PC-9 (cell line): ENCODE measurements around the gene PRR30. TPM values are rescaled to one million over a fixed set of nuclear protein-coding genes. Genes with fewer than 3 reads are reported as not detected.
A peak's percentile ranks its signal among the peaks of the same experiment; 100 is the strongest.

ENCODE experiments used
- BruUV-seq: library from RNA; stranded (reverse); fragments of 400-500 nt; replicated peaks from 2 replicates; lab custom pipeline; 2021; lab: Mats Ljungman, UMichigan
- CTCF ChIA-PET: fragments of 300-600 bp; sonication (Branson Sonifier 250); formaldehyde crosslinking; loops from one replicate; lab custom pipeline; 2022; ENCODE audit warnings: antibody characterized with exemption; lab: Charles Lee
- POLR2A ChIA-PET: fragments of 300-600 bp; sonication (Branson Sonifier 250); formaldehyde crosslinking; loops from one replicate; lab custom pipeline; 2022; ENCODE audit warnings: antibody characterized with exemption; ENCODE audit not compliant: unreplicated experiment; lab: Charles Lee
- DNase-seq, 2 experiments: peaks; one replicate each; pipeline versions ENCODE4 v3.0.0 to v3.0.0-alpha.2; 2015 to 2022; ENCODE audit warnings: mixed read lengths in 1 of 2
- H2AFZ ChIP-seq: fragments of 200-600 bp; sonication (generic); 2 replicates; pipeline ENCODE4 v1.8.1; 2017; ENCODE audit warnings: antibody characterized with exemption
- H3F3A ChIP-seq: fragments of 200-600 bp; sonication (generic); 2 replicates; pipeline ENCODE4 v1.8.1; 2017; ENCODE audit warnings: antibody characterized with exemption, mild to moderate bottlenecking, low read depth; ENCODE audit not compliant: insufficient read depth
- H3K27ac ChIP-seq: fragments of 200-600 bp; sonication (generic); 2 replicates; pipeline ENCODE4 v1.6.1; 2016; ENCODE audit warnings: mixed run types
- H3K27me3 ChIP-seq: fragments of 200-600 bp; sonication (generic); 2 replicates; pipeline ENCODE4 v1.6.1; 2016; ENCODE audit warnings: low read depth, mixed run types; ENCODE audit not compliant: insufficient read depth
- H3K36me3 ChIP-seq: fragments of 200-600 bp; sonication (generic); 2 replicates; pipeline ENCODE4 v1.6.1; 2016; ENCODE audit warnings: low read depth, mixed run types
- H3K4me1 ChIP-seq: fragments of 200-600 bp; sonication (generic); replicated peaks from 2 replicates; pipeline ENCODE4 v1.6.1; 2016; ENCODE audit warnings: mixed run types; ENCODE audit not compliant: insufficient read depth
- H3K4me2 ChIP-seq: fragments of 200-600 bp; sonication (generic); 2 replicates; pipeline ENCODE4 v1.6.1; 2017; ENCODE audit warnings: mixed run types
- H3K4me3 ChIP-seq: fragments of 200-600 bp; sonication (generic); 2 replicates; pipeline ENCODE4 v1.6.1; 2016; ENCODE audit warnings: mixed run types
- H3K79me2 ChIP-seq: fragments of 200-600 bp; sonication (generic); 2 replicates; pipeline ENCODE4 v1.6.1; 2017; ENCODE audit warnings: low read depth, mixed run types
- H3K9me2 ChIP-seq: fragments of 200-600 bp; sonication (generic); 2 replicates; pipeline ENCODE4 v1.8.1; 2017; ENCODE audit warnings: mild to moderate bottlenecking; ENCODE audit not compliant: insufficient read depth
- H3K9me3 ChIP-seq: fragments of 200-600 bp; sonication (generic); 2 replicates; pipeline ENCODE4 v1.8.1; 2016; ENCODE audit warnings: low read depth; ENCODE audit not compliant: insufficient read depth
- H4K20me1 ChIP-seq: fragments of 200-600 bp; sonication (generic); 2 replicates; pipeline ENCODE4 v1.8.1; 2017; ENCODE audit not compliant: insufficient read depth
- CTCF ChIP-seq: fragments of 200-600 bp; sonication (generic); conservative IDR thresholded peaks from 2 replicates; pipeline ENCODE4 v1.6.1; 2017; ENCODE audit warnings: mixed run types, antibody characterized with exemption, mild to moderate bottlenecking, moderate library complexity
- EZH2 ChIP-seq: fragments of 200-600 bp; sonication (generic); IDR thresholded peaks from 2 replicates; pipeline ENCODE4 v1.8.0; 2017; ENCODE audit warnings: antibody characterized with exemption, low read depth
- intact Hi-C: fragments of 100-400 bp; cut with micrococcal nuclease; formaldehyde crosslinking; loops from one replicate; pipeline ENCODE4 v1.10.0; 2022; ENCODE audit not compliant: unreplicated experiment
- total RNA-seq: library from RNA; stranded (reverse); gene quantifications from 2 replicates; pipeline ENCODE4 v1.2.3, GENCODE V29; 2021

PRR30 gene
- total RNA-seq, 1 experiment from 2014 or later: not detected

GRCh38 chr2:27097341-27097740 is 41.9 kb downstream of the PRR30 start:
- CTCF ChIA-PET: interaction anchor here (0.6 to 0.9 kb wide), 2 partner anchors 10 to 179 kb away, joined by 3 to 27 read pairs; partner anchors contain the start of gene KHK
- Histone ChIP-seq H3K9me2 (no peaks in the 10 kb centered on the region), H3K27me3 (no peaks in the 10 kb centered on the region), H3K4me2 (no peak overlapping the region), H2AFZ (no peak overlapping the region), H3K36me3 (no peaks in the 10 kb centered on the region), H4K20me1 (no peaks in the 10 kb centered on the region), H3K9me3 (no peaks in the 10 kb centered on the region), H3K4me3 (no peak overlapping the region), H3K4me1 (no peaks in the 10 kb centered on the region), H3F3A (peaks cover 6% of the 10 kb centered on the region; the same call in 1 of the 2 replicates), H3K27ac (no peak overlapping the region), H3K79me2 (no peaks in the 10 kb centered on the region)
- intact Hi-C loops: loop anchor here (5.0 kb wide), 1 partner anchor 275 kb away; the partner anchor contains the start of genes EIF2B4 and SNX17
- POLR2A ChIA-PET: no interaction called here
- no peak for TF ChIP-seq EZH2
- TF ChIP-seq CTCF: no peak
- no TSS peak for BruUV-seq
- DNase-seq: no peak

- no peak overlapping the region for H3K4me3 ChIP-seq
- H3K4me1 ChIP-seq: no peaks in the 10 kb centered on the region
- intact Hi-C loops: loop anchor here (5.0 kb wide), 1 partner anchor 275 kb away; the partner anchor contains the start of genes EIF2B4 and SNX17
- H3K27me3 ChIP-seq: no peaks in the 10 kb centered on the region
- no peaks in the 10 kb centered on the region for H3K9me2 ChIP-seq
- H3K79me2 ChIP-seq: no peaks in the 10 kb centered on the region
- POLR2A ChIA-PET: interaction anchor here (0.6 to 1.0 kb wide), 2 partner anchors 10 to 14 kb away, joined by 3 to 5 read pairs; no protein-coding TSS in a partner anchor
- no peak overlapping the region for H3K4me2 ChIP-seq
- H3K9me3 ChIP-seq: no peaks in the 10 kb centered on the region
- no peaks in the 10 kb centered on the region for H3K36me3 ChIP-seq
- no peak for DNase-seq
- CTCF ChIA-PET: interaction anchor here (0.6 to 1.0 kb wide), 3 partner anchors 10 to 187 kb away, joined by 3 to 27 read pairs (median 5); partner anchors contain the start of gene KHK
- H4K20me1 ChIP-seq: no peaks in the 10 kb centered on the region
- BruUV-seq: no TSS peak
- H3K27ac ChIP-seq: no peak overlapping the region
- H3F3A ChIP-seq: peaks cover 6% of the 10 kb centered on the region; the same call in 1 of the 2 replicates
- H2AFZ ChIP-seq: no peak overlapping the region; the same call in 1 of the 2 replicates
- no peak for TF ChIP-seq CTCF
- no peak for TF ChIP-seq EZH2
Observed at GRCh38 chr2:27096748-27097297, 42.4 kb downstream of the PRR30 start.

GRCh38 chr2:27095745-27096651 is 43.2 kb downstream of the PRR30 start:
- H3K9me3 ChIP-seq: no peaks in the 10 kb centered on the region
- H3K79me2 ChIP-seq: no peaks in the 10 kb centered on the region
- H3K4me2 ChIP-seq: peak overlapping the region; percentile 78
- CTCF ChIA-PET: interaction anchor here (0.5 to 1.0 kb wide), 3 partner anchors 9 to 188 kb away, joined by 3 to 27 read pairs (median 5); partner anchors contain the start of gene KHK
- H2AFZ ChIP-seq: peak overlapping the region; percentile 78
- intact Hi-C loops: loop anchor here (5.0 kb wide), 1 partner anchor 276 kb away; the partner anchor contains the start of genes EIF2B4 and SNX17
- H3K27ac ChIP-seq: no peak overlapping the region
- no peak for DNase-seq
- peak overlapping the region; percentile 39; the same call in 1 of the 2 replicates for H3K4me3 ChIP-seq
- TF ChIP-seq EZH2: no peak
- BruUV-seq: no TSS peak
- no peaks in the 10 kb centered on the region for H3K9me2 ChIP-seq
- no peaks in the 10 kb centered on the region for H4K20me1 ChIP-seq
- no peaks in the 10 kb centered on the region for H3K36me3 ChIP-seq
- POLR2A ChIA-PET: interaction anchor here (1.0 kb wide), 1 partner anchor 9 kb away, joined by 5 read pairs; no protein-coding TSS in a partner anchor
- H3F3A ChIP-seq: peaks cover 6% of the 10 kb centered on the region; the same call in 1 of the 2 replicates
- no peaks in the 10 kb centered on the region for H3K4me1 ChIP-seq
- no peaks in the 10 kb centered on the region for H3K27me3 ChIP-seq
